ENCODE measurements around the gene WDR90.

GRCh38 chr16:676913-677312 lies 27.7 kb downstream of the WDR90 start:
- no peak for TF ChIP-seq CTCF (IDR thresholded peaks at IDR 0.05)
- TF ChIP-seq POLR2A (IDR thresholded peaks at IDR 0.05), result no peak

Data from body of pancreas (tissue), 4 donors.